Sciatic nerve (tissue), 2 donors: ENCODE results near the gene FUZ. TPM values are rescaled to one million over a fixed set of nuclear protein-coding genes. Genes with fewer than 3 reads are reported as not detected.

Source experiments
- ATAC-seq: fragments of 200-7000 bp; cut with Tn5 transposase; one replicate; pipeline ENCODE4 v1.9.1; 2020; ENCODE audit warnings: mild to moderate bottlenecking, moderate library complexity
- DNase-seq: peaks from one replicate; pipeline ENCODE4 v3.0.0-alpha.2; 2020; ENCODE audit warnings: low spot score
- intact Hi-C: fragments of 100-400 bp; cut with DNase I; formaldehyde crosslinking; loops from one replicate; pipeline ENCODE4 v1.14.2; 2022
- total RNA-seq: library from RNA; stranded (reverse); fragmentation: NEBNext Ultra II Directional; extraction: Animal tissue kit (Norgen Biotek cat#: 25700); gene quantifications from one replicate; pipeline ENCODE4 v1.2.1, GENCODE V29; 2021
- donor health status: DM: no; HTN: no; CAD: no.
- donor health status: DM: no; HTN: no; CAD: no.

Gene FUZ
- total RNA-seq, 1 donor from 2014 or later: 26.4 TPM

DNA sequence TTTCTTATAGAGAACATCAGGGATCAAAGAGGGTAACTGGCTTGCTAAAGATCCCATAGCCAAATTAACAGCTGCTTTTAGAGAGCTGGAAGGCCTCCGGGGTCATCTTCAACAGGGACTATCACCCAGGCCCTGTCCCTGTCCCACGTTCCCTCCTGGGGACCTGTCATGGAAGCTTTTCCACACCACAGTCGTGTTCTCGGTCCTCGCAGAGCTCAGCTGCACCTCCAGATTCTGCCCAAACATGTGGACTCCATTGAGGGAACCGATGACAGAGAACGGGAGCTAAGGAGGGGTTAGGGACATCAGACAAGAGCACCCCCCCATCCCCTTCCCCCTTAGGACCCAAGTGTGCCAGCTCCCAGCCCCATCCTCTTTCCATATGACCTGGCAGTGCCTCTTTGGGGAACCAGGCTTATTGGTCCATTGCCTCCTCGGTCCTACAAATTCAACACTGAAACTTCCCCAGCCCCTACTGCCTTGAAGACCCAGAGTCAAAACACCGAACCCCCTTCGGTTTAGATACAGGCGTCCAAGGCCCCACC lies 568 bp downstream of the FUZ start:
- intact Hi-C loops: no loop called here
- ATAC-seq (no peak), DNase-seq (no peak)

- intact Hi-C loops: no loop called here
Observed at GRCh38 chr19:49811328-49811727, 1.8 kb downstream of the FUZ start.

DNA sequence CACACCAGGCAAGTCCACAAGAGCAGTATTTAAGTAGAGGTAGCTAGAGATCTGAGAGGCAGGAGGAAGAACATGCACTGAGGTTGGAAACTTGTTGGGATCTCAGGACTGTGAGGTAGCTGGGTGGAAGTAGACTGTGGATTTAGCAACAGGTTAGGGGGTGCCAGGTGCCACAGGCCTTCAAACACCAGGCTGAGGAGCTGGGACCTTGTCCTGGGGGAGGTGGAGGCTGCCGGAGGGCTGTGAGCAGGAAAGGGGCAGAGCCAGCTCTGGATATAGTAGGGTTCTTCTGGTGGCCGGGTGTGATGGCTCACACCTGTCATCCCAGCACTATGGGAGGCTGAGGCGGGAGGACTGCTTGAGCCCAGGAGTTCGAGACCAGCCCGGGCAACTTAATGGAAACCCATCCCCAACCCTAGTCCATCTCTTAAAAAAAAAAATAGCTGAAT lies 3.1 kb downstream of the FUZ start:
- DNase-seq (no peak), ATAC-seq (no peak)
- intact Hi-C loops: no loop called here

More at GRCh38 chr19:49811328-49811727, 1.8 kb downstream of the FUZ start:
- DNase-seq (no peak), ATAC-seq (no peak)

DNA sequence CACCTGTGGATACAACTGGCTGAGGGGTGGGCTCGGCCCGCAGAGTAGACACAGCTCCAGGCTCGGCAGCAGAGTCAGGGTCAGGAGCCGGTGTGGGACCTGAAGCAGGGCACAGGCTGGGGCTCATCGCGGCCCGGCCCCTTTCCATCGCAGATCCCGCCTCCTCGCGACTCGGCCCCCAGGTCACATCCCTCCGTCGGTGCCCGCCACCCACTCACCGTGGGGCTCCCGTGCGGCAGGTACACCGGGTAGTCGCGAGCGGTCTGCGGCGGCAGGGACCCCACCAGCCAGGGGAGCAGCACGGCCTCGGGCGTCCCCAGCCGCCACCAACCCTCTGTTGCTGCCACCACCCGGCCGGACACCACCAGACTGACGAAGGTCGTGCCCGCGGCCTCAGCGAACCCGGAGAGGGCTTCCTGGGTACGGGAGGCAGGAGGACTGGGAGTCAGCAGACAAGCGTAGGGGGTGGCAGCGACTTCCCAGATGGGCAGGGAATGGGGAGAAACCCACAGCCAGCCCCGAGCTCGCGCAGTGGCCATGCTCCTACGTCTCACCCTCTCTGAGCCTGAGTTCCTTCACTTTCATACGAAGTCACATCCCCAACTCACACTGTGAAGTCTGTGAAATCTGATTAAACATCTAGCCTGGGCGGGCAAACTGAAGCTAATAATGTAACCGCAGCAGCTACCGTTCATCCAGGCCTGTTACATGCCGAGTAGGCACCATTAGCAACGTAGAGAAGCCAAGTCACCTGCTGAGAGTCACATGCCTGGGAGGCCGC lies 3.7 kb downstream of the FUZ start:
- DNase-seq (no peak), ATAC-seq (peak; percentile 6)
- intact Hi-C loops: no loop called here

GRCh38 chr19:49808711-49809159 lies 4.4 kb downstream of the FUZ start:
- DNase-seq (peak; percentile 99), ATAC-seq (peak; percentile 79)
- intact Hi-C loops: no loop called here

- DNase-seq: no peak
- peak; percentile 0 for ATAC-seq
- intact Hi-C loops: no loop called here
Observed at GRCh38 chr19:49807904-49808675, 5.0 kb downstream of the FUZ start.

GRCh38 chr19:49807058-49807903 lies 5.8 kb downstream of the FUZ start:
- intact Hi-C loops: no loop called here
- DNase-seq (no peak), ATAC-seq (no peak)

DNA sequence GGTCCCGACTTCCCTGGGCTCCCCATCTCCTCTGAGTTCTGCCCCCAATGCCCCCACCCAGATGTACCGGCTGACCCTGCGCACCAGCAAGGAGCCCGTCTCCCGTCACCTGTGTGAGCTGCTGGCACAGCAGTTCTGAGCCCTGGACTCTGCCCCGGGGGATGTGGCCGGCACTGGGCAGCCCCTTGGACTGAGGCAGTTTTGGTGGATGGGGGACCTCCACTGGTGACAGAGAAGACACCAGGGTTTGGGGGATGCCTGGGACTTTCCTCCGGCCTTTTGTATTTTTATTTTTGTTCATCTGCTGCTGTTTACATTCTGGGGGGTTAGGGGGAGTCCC lies 6.5 kb downstream of the FUZ start:
- DNase-seq: no peak
- no peak for ATAC-seq
- intact Hi-C loops: no loop called here

DNA sequence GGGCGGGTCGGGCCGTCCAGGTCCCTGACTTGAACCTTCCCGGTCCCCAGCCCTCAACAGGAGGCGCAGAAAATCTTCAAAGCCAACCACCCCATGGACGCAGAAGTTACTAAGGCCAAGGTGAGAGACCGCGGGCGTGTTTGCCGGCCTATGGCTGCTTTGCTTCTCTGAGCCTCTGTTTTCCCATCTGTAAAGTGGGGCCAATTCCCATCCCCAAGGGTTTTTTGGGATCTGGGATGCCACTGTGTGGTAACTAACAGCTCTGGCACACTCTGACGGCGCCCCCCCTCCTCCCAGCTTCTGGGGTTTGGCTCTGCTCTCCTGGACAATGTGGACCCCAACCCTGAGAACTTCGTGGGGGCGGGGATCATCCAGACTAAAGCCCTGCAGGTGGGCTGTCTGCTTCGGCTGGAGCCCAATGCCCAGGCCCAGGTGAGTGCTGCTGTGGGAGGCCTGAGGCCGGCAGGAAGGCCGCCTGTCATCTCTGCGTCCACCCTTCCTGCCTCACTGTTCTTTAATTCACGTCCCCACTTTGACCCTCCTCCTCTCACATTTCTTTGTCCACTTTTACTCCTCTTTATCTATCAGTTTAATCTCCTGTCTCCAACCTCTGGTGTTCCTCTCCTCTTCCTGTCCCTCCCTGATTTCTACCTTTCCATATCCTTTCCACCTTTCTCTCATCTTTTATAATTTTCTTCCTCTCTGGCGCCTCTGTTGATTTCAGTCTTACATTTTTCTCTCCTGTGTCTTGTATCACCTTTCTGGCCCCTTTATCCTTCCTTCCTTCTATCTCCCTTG lies 7.1 kb downstream of the FUZ start:
- intact Hi-C loops: no loop called here
- ATAC-seq (no peak), DNase-seq (no peak)

DNA sequence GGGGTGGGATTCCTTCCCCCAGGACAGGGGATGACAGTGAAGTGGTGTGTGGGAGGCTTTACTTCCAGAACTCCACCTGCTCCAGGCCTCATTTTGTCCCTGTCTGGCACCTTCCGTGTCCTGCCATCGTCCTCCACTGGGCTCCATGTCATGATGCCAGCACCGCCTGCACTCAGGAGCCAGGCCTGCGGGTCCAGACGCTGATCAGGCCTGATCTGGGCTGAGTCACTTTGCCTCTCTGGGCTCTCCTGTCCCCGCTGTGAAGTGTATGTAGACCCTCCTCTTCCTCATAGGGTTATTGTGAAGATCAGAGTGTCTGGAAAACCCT lies 9.6 kb downstream of the FUZ start:
- DNase-seq (no peak), ATAC-seq (no peak)
- intact Hi-C loops: no loop called here

DNA sequence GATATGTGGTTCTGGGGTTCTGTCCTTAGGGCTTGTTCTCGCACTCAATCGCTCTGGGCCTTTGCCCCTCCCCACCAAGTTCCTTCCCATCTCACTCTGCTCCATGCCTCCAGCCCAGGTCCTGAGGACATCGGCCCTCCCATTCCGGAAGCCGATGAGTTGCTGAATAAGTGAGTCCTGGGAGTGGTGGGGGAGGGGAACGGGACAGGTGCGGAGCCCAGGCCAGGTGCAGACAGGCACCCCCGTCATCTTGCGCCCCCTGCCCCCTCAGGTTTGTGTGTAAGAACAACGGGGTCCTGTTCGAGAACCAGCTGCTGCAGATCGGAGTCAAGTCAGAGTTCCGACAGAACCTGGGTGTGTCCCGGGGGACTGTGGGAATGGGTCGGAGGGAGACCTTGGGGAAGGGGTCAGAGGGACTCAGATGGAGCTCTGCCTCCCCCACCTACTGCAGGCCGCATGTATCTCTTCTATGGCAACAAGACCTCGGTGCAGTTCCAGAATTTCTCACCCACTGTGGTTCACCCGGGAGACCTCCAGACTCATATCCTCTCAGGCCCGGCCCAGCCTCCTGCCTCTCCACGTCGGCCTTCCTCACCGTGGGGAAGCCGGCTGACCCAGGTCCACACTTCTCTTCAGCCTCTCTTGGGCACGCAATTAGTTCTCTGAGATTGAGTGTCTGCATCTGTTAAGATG lies 10.1 kb downstream of the FUZ start:
- ATAC-seq (peak; percentile 16), DNase-seq (no peak)
- intact Hi-C loops: no loop called here

- DNase-seq: peak; percentile 97
- intact Hi-C loops: no loop called here
- ATAC-seq: peak; percentile 90
Observed at GRCh38 chr19:49801966-49802661, 11.0 kb downstream of the FUZ start.

GRCh38 chr19:49801401-49801888 lies 11.6 kb downstream of the FUZ start:
- ATAC-seq: peak; percentile 31
- intact Hi-C loops: no loop called here
- DNase-seq: no peak

DNA sequence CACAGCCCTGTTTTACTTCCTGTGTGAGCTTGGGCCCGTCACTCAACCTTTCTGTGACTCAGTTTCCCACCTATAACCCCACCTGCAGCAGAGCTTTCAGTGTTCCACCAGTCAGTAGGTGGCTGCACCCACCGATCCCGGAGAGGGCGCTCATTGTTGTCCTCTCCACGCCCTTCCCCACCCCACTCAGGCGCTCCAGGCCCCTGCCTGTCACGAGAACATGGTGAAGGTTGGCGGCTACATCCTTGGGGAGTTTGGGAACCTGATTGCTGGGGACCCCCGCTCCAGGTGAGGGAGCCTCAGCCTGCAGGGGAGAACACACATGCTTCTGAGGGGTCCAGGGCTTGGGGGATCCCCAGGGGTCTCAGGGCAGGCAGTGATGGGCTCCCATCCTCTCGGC lies 12.3 kb downstream of the FUZ start:
- no peak for DNase-seq
- intact Hi-C loops: no loop called here
- no peak for ATAC-seq

GRCh38 chr19:49799798-49800376 lies 13.2 kb downstream of the FUZ start:
- ATAC-seq: no peak
- intact Hi-C loops: no loop called here
- DNase-seq: no peak

GRCh38 chr19:49799271-49799797 lies 13.8 kb downstream of the FUZ start:
- DNase-seq: no peak
- ATAC-seq: no peak
- intact Hi-C loops: no loop called here

- intact Hi-C loops: no loop called here
- no peak for ATAC-seq
- no peak for DNase-seq
Observed at GRCh38 chr19:49798574-49798973, 14.5 kb downstream of the FUZ start.
